Adrenal gland (tissue), 12 donors: ENCODE results near the gene PPP1R14B. TPM values are rescaled to one million over a fixed set of nuclear protein-coding genes. Genes with fewer than 3 reads are reported as not detected.

Experiments used
- DNase-seq, 7 donors: peaks; one replicate each; pipeline ENCODE4 v3.0.0-alpha.2; 2019 to 2020
- H3K27ac ChIP-seq, 5 donors: fragments of 200-600 bp; sonication (generic) in 4 of 5; 1 replicate in 3 of 5; 2 replicates in 2 of 5; pipeline versions ENCODE4 v1.5.1 to v1.8.0; 2016 to 2020; ENCODE audit warnings: mild to moderate bottlenecking in 1 of 5
- H3K27me3 ChIP-seq: fragments of 200-600 bp; 2 replicates; pipeline ENCODE4 v1.8.0; 2021
- H3K36me3 ChIP-seq, 2 donors: fragments of 200-600 bp; replicated peaks in 1 of 2; 1 replicate in 1 of 2; 2 replicates in 1 of 2; pipeline versions ENCODE4 v1.5.1 to v1.8.0; 2018 to 2022
- H3K4me1 ChIP-seq, 2 donors: fragments of 200-600 bp; replicated peaks in 1 of 2; 1 replicate in 1 of 2; 2 replicates in 1 of 2; pipeline versions ENCODE4 v1.5.1 to v1.8.0; 2018 to 2021
- H3K4me3 ChIP-seq, 4 donors: fragments of 200-600 bp; sonication (generic) in 3 of 4; one replicate each; pipeline ENCODE4 v1.5.1; 2016 to 2018
- H3K9me3 ChIP-seq, 3 donors: fragments of 200-600 bp; sonication (generic) in 1 of 3; replicated peaks in 1 of 3; 1 replicate in 2 of 3; 2 replicates in 1 of 3; pipeline versions ENCODE4 v1.5.1 to v1.8.0; 2016 to 2021
- CTCF ChIP-seq, 6 experiments: fragments of 450-650 bp in 4 of 6; fragments of 200-600 bp in 2 of 6; sonication (generic) in 1 of 6; IDR thresholded peaks; 1 replicate in 5 of 6; 2 replicates in 1 of 6; pipeline versions ENCODE4 v1.5.1 to v1.8.0; 2016 to 2021; ENCODE audit warnings: antibody characterized with exemption in 6 of 6, mild to moderate bottlenecking in 2 of 6, moderate library complexity in 1 of 6
- POLR2A ChIP-seq, 2 donors: fragments of 450-650 bp; IDR thresholded peaks; one replicate each; pipeline ENCODE4 v1.6.1; 2017; ENCODE audit warnings: antibody characterized with exemption in 2 of 2, mild to moderate bottlenecking in 2 of 2, moderate library complexity in 1 of 2
- WGBS, 4 donors: extraction: QIAGEN DNeasy Blood & Tissue Kit in 2 of 4; methylation state at CpG; one replicate each; pipeline versions ENCODE4 v1.1.5 to v1.1.7; 2013 to 2017; 5-methylcytosine and 5-hydroxymethylcytosine counted together
- intact Hi-C, 2 donors: fragments of 100-400 bp; cut with DNase I; formaldehyde crosslinking; loops; one replicate each; pipeline versions ENCODE4 v1.14.1 to v1.15.0; 2022 to 2023
- polyA plus RNA-seq, 3 donors: library from polyadenylated mRNA; stranded (reverse); fragments of 200-250 nt in 2 of 3; fragments of 350-450 nt in 1 of 3; fragmentation: Illumina TruSeq in 1 of 3; extraction: RNeasy Lipid Tissue Mini Kit (QIAGEN cat#74804) in 1 of 3; gene quantifications; one replicate each; pipeline ENCODE4 v1.2.3, GENCODE V29; 2013 to 2014
- total RNA-seq, 9 donors: library from RNA; depleted of rRNA in 4 of 9; stranded (reverse); fragments of >200 nt in 4 of 9; fragments of 120-200 nt in 1 of 9; fragmentation: NEBNext Ultra II Directional in 1 of 9; extraction: Animal tissue kit (Norgen Biotek cat#: 25700) in 1 of 9; gene quantifications; one replicate each; pipeline versions ENCODE4 v1.1.0 to v1.2.4, GENCODE V29; 2013 to 2023
- donor health status: healthy with polysubstance abuse.
- donor health status: Bipolar disorder and iron deficiency.
- donor health status: DM: yes; HTN: yes; CAD: no.
- donor health status: DM: no; HTN: no; CAD: no.
- donor health status: DM: no; HTN: no; CAD: no.
- donor health status: DM: yes; HTN: yes; CAD: no.

Gene PPP1R14B
- total and polyA plus RNA-seq, 12 donors, result 77.2 to 331 (median 131) TPM

GRCh38 chr11:64219755-64220154 lies 27.0 kb downstream of the PPP1R14B start:
- H3K27me3 ChIP-seq, result no peaks in the 10 kb centered on the region
- DNase-seq, result no peak
- intact Hi-C loops, result no loop called here
- peaks cover 0 to 3% of the 10 kb centered on the region in 2 donors for H3K4me1 ChIP-seq
- TF ChIP-seq POLR2A (IDR thresholded peaks at IDR 0.05), result no peak
- no peak for TF ChIP-seq CTCF (IDR thresholded peaks at IDR 0.05)
- no peaks in the 10 kb centered on the region for H3K9me3 ChIP-seq
- H3K27ac ChIP-seq, result no peak overlapping the region
- 73 to 86% (median 79%) methylated on average over 5 to 10 of the region's 10 CpGs for WGBS, 4 donors
- no peak overlapping the region for H3K4me3 ChIP-seq
- peaks cover 0 to 12% of the 10 kb centered on the region in 2 donors for H3K36me3 ChIP-seq

GRCh38 chr11:64219354-64219684 lies 27.4 kb downstream of the PPP1R14B start:
- WGBS, 4 donors, result 20 to 80% (median 76%) methylated on average over 1 to 7 of the region's 7 CpGs
- no peak overlapping the region for H3K4me3 ChIP-seq
- peaks cover 0 to 12% of the 10 kb centered on the region in 2 donors for H3K36me3 ChIP-seq
- intact Hi-C loops, result no loop called here
- no peaks in the 10 kb centered on the region for H3K27me3 ChIP-seq
- no peak overlapping the region for H3K27ac ChIP-seq
- H3K4me1 ChIP-seq, result no peaks in the 10 kb centered on the region
- DNase-seq, result peak in 1 of 7 donors; percentile 27
- TF ChIP-seq POLR2A (IDR thresholded peaks at IDR 0.05) (no peak), CTCF (IDR thresholded peaks at IDR 0.05) (no peak)
- no peaks in the 10 kb centered on the region for H3K9me3 ChIP-seq

GRCh38 chr11:64218628-64219353 lies 28.0 kb downstream of the PPP1R14B start:
- intact Hi-C loops, result no loop called here
- Histone ChIP-seq H3K4me1 (no peaks in the 10 kb centered on the region), H3K27ac (no peak overlapping the region), H3K27me3 (no peaks in the 10 kb centered on the region), H3K4me3 (no peak overlapping the region), H3K9me3 (no peaks in the 10 kb centered on the region), H3K36me3 (peaks cover 0 to 11% of the 10 kb centered on the region in 2 donors)
- TF ChIP-seq CTCF (IDR thresholded peaks at IDR 0.05) (no peak), POLR2A (IDR thresholded peaks at IDR 0.05) (no peak)
- peak in 1 of 7 donors; percentile 10 for DNase-seq
- WGBS, 4 donors, result 66 to 74% (median 73%) methylated on average over 4 to 11 of the region's 11 CpGs

GRCh38 chr11:64216879-64217278 lies 29.9 kb downstream of the PPP1R14B start:
- H3K36me3 ChIP-seq, result peaks cover 0 to 3% of the 10 kb centered on the region in 2 donors
- H3K27me3 ChIP-seq, result no peaks in the 10 kb centered on the region
- 86 to 93% (median 88%) methylated on average over 6 of the region's 6 CpGs for WGBS, 4 donors
- H3K4me3 ChIP-seq, result no peak overlapping the region
- TF ChIP-seq CTCF (IDR thresholded peaks at IDR 0.05), result no peak
- no peak for TF ChIP-seq POLR2A (IDR thresholded peaks at IDR 0.05)
- peak in 1 of 7 donors; percentile 10 for DNase-seq
- H3K9me3 ChIP-seq, result no peaks in the 10 kb centered on the region
- no peak overlapping the region for H3K27ac ChIP-seq
- no peaks in the 10 kb centered on the region for H3K4me1 ChIP-seq
- intact Hi-C loops, result no loop called here
